GM18498 (cell line): ENCODE measurements around the gene ODAD2.

Experiments used
- ATAC-seq: cut with Tn5 transposase; IDR thresholded peaks from one replicate; pipeline ENCODE4 v1.9.1; 2021; ENCODE audit warnings: mild to moderate bottlenecking, moderate library complexity; ENCODE audit not compliant: unreplicated experiment

Gene ODAD2

DNA sequence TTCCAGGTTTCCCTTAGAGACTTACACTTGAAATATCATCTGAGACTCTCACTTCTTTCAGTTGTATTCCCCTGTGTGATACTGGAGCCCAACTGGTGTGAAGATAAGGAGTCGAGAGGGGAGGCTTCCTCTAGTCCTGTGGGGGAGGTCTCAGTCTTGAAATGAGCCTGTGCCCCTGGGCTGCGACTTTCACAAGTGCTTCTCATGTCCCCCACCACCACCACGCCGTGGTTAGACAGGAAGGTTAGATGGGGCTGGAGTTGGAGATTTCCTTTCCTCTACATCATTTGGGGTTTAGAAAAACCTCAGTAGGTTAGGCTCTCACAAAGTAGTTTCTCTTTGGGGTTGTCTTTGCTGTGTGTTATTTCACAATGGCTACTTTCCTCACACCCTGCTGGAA lies 227.6 kb downstream of the ODAD2 start:
- ATAC-seq: no peak

DNA sequence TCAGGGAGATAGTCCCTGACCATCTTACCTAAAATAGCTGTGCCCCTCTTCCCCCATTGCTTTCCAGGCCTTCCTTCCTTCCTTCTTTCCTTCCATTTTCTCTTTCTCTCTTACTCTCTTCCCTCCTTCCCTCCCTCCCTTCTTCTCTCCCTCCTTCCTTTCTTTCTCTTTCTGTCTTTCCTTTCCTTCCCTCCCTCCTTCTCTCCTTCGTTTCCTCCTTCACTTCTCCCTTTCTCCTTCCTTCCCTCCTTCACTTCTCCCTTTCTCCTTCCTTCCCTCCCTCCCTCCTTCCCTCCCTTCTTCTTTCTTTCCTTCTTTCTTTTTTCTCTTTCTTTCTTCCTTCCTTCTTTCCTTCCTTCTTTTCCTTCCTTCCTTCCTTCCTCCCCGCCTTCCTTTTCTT lies 228.7 kb downstream of the ODAD2 start:
- ATAC-seq: no peak
